HUES48 (cell line): Measurements from ENCODE around the gene HES6.
"Not testable (repeated sequence)": the region's sequence is repeated elsewhere in the genome, so short reads cannot be mapped to it uniquely, and the experiment has no call there.

Experiments used
- H3K27ac ChIP-seq: one replicate; pipeline ENCODE4 v1.7.0; 2013; ENCODE audit warnings: low read depth, low read length, inconsistent platforms
- H3K27me3 ChIP-seq: 2 replicates; pipeline ENCODE4 v1.6.1; 2013; ENCODE audit warnings: mild to moderate bottlenecking, low read length; ENCODE audit not compliant: control insufficient read depth, insufficient read depth
- H3K36me3 ChIP-seq: 2 replicates; pipeline ENCODE4 v1.6.1; 2013; ENCODE audit warnings: low read length; ENCODE audit not compliant: control insufficient read depth, insufficient read depth
- H3K4me1 ChIP-seq: 2 replicates; pipeline ENCODE4 v1.6.1; 2013; ENCODE audit warnings: mild to moderate bottlenecking, low read length; ENCODE audit not compliant: control insufficient read depth, insufficient read depth
- H3K4me3 ChIP-seq: 2 replicates; pipeline ENCODE4 v1.5.1; 2013; ENCODE audit warnings: mild to moderate bottlenecking, low read depth, low read length
- H3K9ac ChIP-seq: 2 replicates; pipeline ENCODE4 v1.6.1; 2013; ENCODE audit warnings: mild to moderate bottlenecking, low read depth, low read length, moderate library complexity
- H3K9me3 ChIP-seq: 2 replicates; pipeline ENCODE4 v1.6.1; 2013; ENCODE audit warnings: low read length; ENCODE audit not compliant: control insufficient read depth, insufficient read depth

HES6 gene

GRCh38 chr2:238282861-238283738 lies 43.3 kb upstream of the HES6 start:
- Histone ChIP-seq H3K9me3 (no peaks in the 10 kb centered on the region), H3K27ac (no peak overlapping the region), H3K9ac (no peak overlapping the region), H3K36me3 (no peaks in the 10 kb centered on the region), H3K27me3 (0 out of 2 replicates have a peak, but pooled peaks cover 4% of the 10 kb centered on the region), H3K4me3 (no peak overlapping the region), H3K4me1 (peaks cover 16% of the 10 kb centered on the region)

DNA sequence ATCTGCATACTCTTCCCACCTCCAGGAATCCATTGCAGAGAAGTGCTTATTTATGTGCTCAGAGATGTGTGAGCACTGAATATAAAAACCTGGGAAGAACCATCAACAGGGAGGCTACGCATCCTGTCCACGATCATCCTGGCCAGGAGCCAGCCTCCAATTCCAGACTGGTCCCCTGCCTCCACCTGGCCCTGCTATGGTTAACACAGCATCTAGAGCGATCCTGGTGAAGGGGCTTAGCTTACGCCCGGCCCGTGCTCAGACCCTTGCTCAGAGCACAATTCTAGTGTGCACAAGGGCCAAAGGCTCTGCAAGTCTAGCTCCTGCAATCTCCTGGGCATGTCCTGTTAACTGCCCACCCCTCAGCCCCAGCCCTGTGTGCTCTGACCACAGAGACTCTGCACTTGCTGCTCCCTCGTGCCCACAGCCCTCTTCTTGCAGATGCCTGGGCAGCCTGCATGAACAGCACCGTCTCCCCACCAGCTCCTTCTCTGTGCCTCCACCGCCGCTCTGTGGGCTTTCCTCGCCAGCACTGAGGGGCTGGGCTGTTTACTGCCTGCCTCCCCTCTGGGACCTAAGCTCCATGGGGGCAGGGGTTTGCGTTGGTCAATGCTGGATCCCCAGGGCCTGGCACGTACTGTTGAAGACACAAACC lies 42.1 kb upstream of the HES6 start:
- H3K4me3 ChIP-seq = no peak overlapping the region
- H3K27ac ChIP-seq = no peak overlapping the region
- H3K4me1 ChIP-seq = peaks cover 16% of the 10 kb centered on the region
- H3K27me3 ChIP-seq = no peaks in the 10 kb centered on the region
- H3K9me3 ChIP-seq = no peaks in the 10 kb centered on the region
- no peaks in the 10 kb centered on the region for H3K36me3 ChIP-seq
- no peak overlapping the region for H3K9ac ChIP-seq

- Histone ChIP-seq H3K9ac (no peak overlapping the region), H3K9me3 (no peaks in the 10 kb centered on the region), H3K4me1 (peaks cover 4% of the 10 kb centered on the region; the same call in 1 of the 2 replicates), H3K4me3 (no peak overlapping the region), H3K27me3 (no peaks in the 10 kb centered on the region), H3K27ac (no peak overlapping the region), H3K36me3 (peaks cover 9% of the 10 kb centered on the region; the same call in 1 of the 2 replicates)
These were observed 40.4 kb upstream of the HES6 start for GRCh38 chr2:238280083-238280825.

GRCh38 chr2:238279324-238279682 lies 39.5 kb upstream of the HES6 start:
- no peak overlapping the region for H3K9ac ChIP-seq
- H3K27me3 ChIP-seq = no peaks in the 10 kb centered on the region
- H3K4me1 ChIP-seq = 0 out of 2 replicates have a peak, but pooled peaks cover 2% of the 10 kb centered on the region
- H3K36me3 ChIP-seq = peaks cover 14% of the 10 kb centered on the region
- H3K9me3 ChIP-seq = no peaks in the 10 kb centered on the region
- H3K27ac ChIP-seq = no peak overlapping the region
- H3K4me3 ChIP-seq = no peak overlapping the region

- no peak overlapping the region for H3K4me3 ChIP-seq
- no peak overlapping the region for H3K9ac ChIP-seq
- no peaks in the 10 kb centered on the region for H3K9me3 ChIP-seq
- no peak overlapping the region for H3K27ac ChIP-seq
- no peaks in the 10 kb centered on the region for H3K27me3 ChIP-seq
- peaks cover 16% of the 10 kb centered on the region for H3K36me3 ChIP-seq
- 0 out of 2 replicates have a peak, but pooled peaks cover 2% of the 10 kb centered on the region for H3K4me1 ChIP-seq
These were observed 38.9 kb upstream of the HES6 start for GRCh38 chr2:238278626-238279323.

- no peaks in the 10 kb centered on the region for H3K9me3 ChIP-seq
- H3K27ac ChIP-seq = no peak overlapping the region
- H3K9ac ChIP-seq = no peak overlapping the region
- H3K4me3 ChIP-seq = no peak overlapping the region
- no peaks in the 10 kb centered on the region for H3K4me1 ChIP-seq
- H3K27me3 ChIP-seq = no peaks in the 10 kb centered on the region
- H3K36me3 ChIP-seq = peaks cover 16% of the 10 kb centered on the region
These were observed 37.9 kb upstream of the HES6 start for GRCh38 chr2:238277695-238278094.

DNA sequence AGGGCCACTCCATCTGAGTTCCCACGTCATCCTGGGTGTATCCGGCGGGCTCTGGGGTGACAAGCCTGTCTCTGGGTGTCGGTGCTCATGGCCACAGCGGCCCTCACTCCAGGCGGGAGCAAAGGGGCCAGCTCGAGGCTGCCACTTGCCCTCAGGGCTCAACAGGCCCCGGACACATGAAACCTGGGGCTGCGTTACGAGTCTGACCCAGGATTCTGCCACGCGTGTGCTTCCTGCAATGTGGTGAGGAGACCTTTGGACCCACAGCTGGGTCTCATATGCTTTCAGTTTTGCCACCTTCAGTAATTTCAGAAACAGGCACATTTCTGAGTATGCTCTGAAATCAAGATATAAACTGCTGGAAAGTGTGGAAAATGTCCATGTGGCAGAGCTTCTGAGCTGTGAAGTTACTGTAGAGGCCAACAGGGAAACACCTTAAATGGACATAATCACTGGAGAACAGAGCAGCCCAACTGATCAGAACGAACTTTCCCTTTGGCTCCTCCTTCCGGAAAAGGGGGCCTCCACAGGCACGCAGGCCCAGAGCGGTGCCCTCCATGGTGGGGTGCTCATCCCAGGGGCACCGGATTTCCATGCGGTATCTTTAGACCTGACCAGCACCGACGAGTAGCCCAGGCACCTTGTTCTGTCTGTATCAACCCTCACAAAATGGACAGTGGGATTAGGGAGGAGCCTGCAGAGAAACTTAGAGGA lies 34.5 kb upstream of the HES6 start:
- H3K4me3 ChIP-seq = no peak overlapping the region
- no peaks in the 10 kb centered on the region for H3K4me1 ChIP-seq
- peaks cover 16% of the 10 kb centered on the region for H3K36me3 ChIP-seq
- no peak overlapping the region for H3K9ac ChIP-seq
- no peaks in the 10 kb centered on the region for H3K27me3 ChIP-seq
- no peaks in the 10 kb centered on the region for H3K9me3 ChIP-seq
- H3K27ac ChIP-seq = no peak overlapping the region

- H3K27me3 ChIP-seq, H3K27ac ChIP-seq, H3K9me3 ChIP-seq, H3K4me1 ChIP-seq, H3K4me3 ChIP-seq, H3K9ac ChIP-seq: not testable (repeated sequence)
- H3K36me3 ChIP-seq = peaks cover 18% of the 10 kb centered on the region
These were observed 33.6 kb upstream of the HES6 start for GRCh38 chr2:238273433-238273832.

DNA sequence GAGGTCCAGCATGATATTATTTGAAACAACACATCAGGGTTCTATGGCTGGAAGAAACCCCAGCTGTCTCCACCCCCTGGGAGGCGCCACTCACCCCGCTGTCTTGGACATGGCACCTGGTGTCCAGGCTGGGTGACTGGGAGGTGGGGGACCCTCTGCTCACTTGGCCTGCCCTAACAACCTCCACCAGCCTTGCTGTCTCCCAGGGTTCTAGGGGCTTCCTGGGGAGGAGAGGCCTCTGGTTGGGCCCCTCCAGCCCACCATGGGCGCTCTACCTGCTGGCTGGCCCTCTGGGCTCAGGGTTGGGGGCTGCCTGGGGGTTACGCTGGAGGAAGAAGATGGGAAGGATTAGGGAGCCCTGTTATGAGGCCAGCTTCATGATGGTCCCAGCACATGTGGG lies 32.3 kb upstream of the HES6 start:
- no peak overlapping the region for H3K4me3 ChIP-seq
- no peaks in the 10 kb centered on the region for H3K4me1 ChIP-seq
- peaks cover 26% of the 10 kb centered on the region for H3K36me3 ChIP-seq
- no peak overlapping the region for H3K9ac ChIP-seq
- H3K9me3 ChIP-seq = no peaks in the 10 kb centered on the region
- no peaks in the 10 kb centered on the region for H3K27me3 ChIP-seq
- no peak overlapping the region for H3K27ac ChIP-seq

GRCh38 chr2:238271686-238272085 lies 31.8 kb upstream of the HES6 start:
- H3K4me1 ChIP-seq = not testable (repeated sequence)

More at GRCh38 chr2:238271686-238272085, 31.8 kb upstream of the HES6 start:
- H3K4me3 ChIP-seq, H3K9ac ChIP-seq, H3K9me3 ChIP-seq, H3K27ac ChIP-seq, H3K27me3 ChIP-seq: not testable (repeated sequence)
- H3K36me3 ChIP-seq = peaks cover 26% of the 10 kb centered on the region
